ENCODE measurements around the gene BEND7. TPM values are rescaled to one million over a fixed set of nuclear protein-coding genes. Genes with fewer than 3 reads are reported as not detected.

Gene BEND7
- total and polyA plus RNA-seq, 4 donors, result 5.3 to 38.2 (median 26.0) TPM

GRCh38 chr10:13422800-13423199 lies 106.0 kb downstream of the BEND7 start:
- Histone ChIP-seq H3K27ac (ENCODE audit: low read depth in 1 of 2, low read length in 2 of 2) (no peak overlapping the region), H3K36me3 (ENCODE audit: control insufficient read depth in 1 of 2, insufficient read depth in 2 of 2, low read length in 1 of 2) (no peaks in the 10 kb centered on the region), H3K4me3 (ENCODE audit: low read length in 2 of 2) (no peak overlapping the region), H3K4me1 (ENCODE audit: control insufficient read depth in 1 of 2, insufficient read depth in 2 of 2, low read length in 2 of 2) (no peaks in the 10 kb centered on the region), H3K9me3 (ENCODE audit: control insufficient read depth, low read length) (peaks cover 4% of the 10 kb centered on the region), H3K27me3 (ENCODE audit: control insufficient read depth in 1 of 2, insufficient read depth in 2 of 2, low read length in 1 of 2) (no peaks in the 10 kb centered on the region)
- ATAC-seq (ENCODE audit: low FRiP score) (no peak), DNase-seq (no peak)
- 82 to 83% methylated on average over 9 of the region's 9 CpGs for WGBS, 2 donors
- intact Hi-C loops (cut with DNase I), result no loop called here

GRCh38 chr10:13421382-13421917 lies 107.4 kb downstream of the BEND7 start:
- DNase-seq (no peak), ATAC-seq (ENCODE audit: low FRiP score) (no peak)
- intact Hi-C loops (cut with DNase I), result no loop called here
- Histone ChIP-seq H3K36me3 (ENCODE audit: control insufficient read depth in 1 of 2, insufficient read depth in 2 of 2, low read length in 1 of 2) (no peaks in the 10 kb centered on the region), H3K27me3 (ENCODE audit: control insufficient read depth in 1 of 2, insufficient read depth in 2 of 2, low read length in 1 of 2) (no peaks in the 10 kb centered on the region), H3K9me3 (ENCODE audit: control insufficient read depth, low read length) (peaks cover 4% of the 10 kb centered on the region), H3K27ac (ENCODE audit: low read depth in 1 of 2, low read length in 2 of 2) (no peak overlapping the region), H3K4me1 (ENCODE audit: control insufficient read depth in 1 of 2, insufficient read depth in 2 of 2, low read length in 2 of 2) (no peaks in the 10 kb centered on the region), H3K4me3 (ENCODE audit: low read length in 2 of 2) (no peak overlapping the region)
- 78 to 83% methylated on average over 2 of the region's 2 CpGs for WGBS, 2 donors

- H3K4me3 ChIP-seq (ENCODE audit: low read length in 2 of 2), result no peak overlapping the region
- DNase-seq, result no peak
- H3K27ac ChIP-seq (ENCODE audit: low read depth in 1 of 2, low read length in 2 of 2), result no peak overlapping the region
- 89 to 92% methylated on average over 13 of the region's 13 CpGs for WGBS, 2 donors
- H3K36me3 ChIP-seq (ENCODE audit: control insufficient read depth in 1 of 2, insufficient read depth in 2 of 2, low read length in 1 of 2), result no peaks in the 10 kb centered on the region
- peaks cover 4% of the 10 kb centered on the region for H3K9me3 ChIP-seq (ENCODE audit: control insufficient read depth, low read length)
- ATAC-seq (ENCODE audit: low FRiP score), result no peak
- intact Hi-C loops (cut with DNase I), result no loop called here
- H3K4me1 ChIP-seq (ENCODE audit: control insufficient read depth in 1 of 2, insufficient read depth in 2 of 2, low read length in 2 of 2), result no peaks in the 10 kb centered on the region
- H3K27me3 ChIP-seq (ENCODE audit: control insufficient read depth in 1 of 2, insufficient read depth in 2 of 2, low read length in 1 of 2), result no peaks in the 10 kb centered on the region
Observed at GRCh38 chr10:13420532-13421307, 108.1 kb downstream of the BEND7 start.

GRCh38 chr10:13417459-13418126 lies 111.2 kb downstream of the BEND7 start:
- H3K27me3 ChIP-seq (ENCODE audit: control insufficient read depth in 1 of 2, insufficient read depth in 2 of 2, low read length in 1 of 2), result no peaks in the 10 kb centered on the region
- DNase-seq, result no peak
- peaks cover 2% of the 10 kb centered on the region for H3K9me3 ChIP-seq (ENCODE audit: control insufficient read depth, low read length)
- no peaks in the 10 kb centered on the region for H3K4me1 ChIP-seq (ENCODE audit: control insufficient read depth in 1 of 2, insufficient read depth in 2 of 2, low read length in 2 of 2)
- intact Hi-C loops (cut with DNase I), result no loop called here
- H3K27ac ChIP-seq (ENCODE audit: low read depth in 1 of 2, low read length in 2 of 2), result no peak overlapping the region
- H3K4me3 ChIP-seq (ENCODE audit: low read length in 2 of 2), result no peak overlapping the region
- 91 to 93% methylated on average over 9 of the region's 9 CpGs for WGBS, 2 donors
- no peaks in the 10 kb centered on the region for H3K36me3 ChIP-seq (ENCODE audit: control insufficient read depth in 1 of 2, insufficient read depth in 2 of 2, low read length in 1 of 2)
- ATAC-seq (ENCODE audit: low FRiP score), result no peak

GRCh38 chr10:13416760-13417159 lies 112.1 kb downstream of the BEND7 start:
- peaks cover 2% of the 10 kb centered on the region for H3K9me3 ChIP-seq (ENCODE audit: control insufficient read depth, low read length)
- no peaks in the 10 kb centered on the region for H3K27me3 ChIP-seq (ENCODE audit: control insufficient read depth in 1 of 2, insufficient read depth in 2 of 2, low read length in 1 of 2)
- ATAC-seq (ENCODE audit: low FRiP score) (no peak), DNase-seq (no peak)
- 61 to 73% methylated on average over 2 of the region's 2 CpGs for WGBS, 2 donors
- no peak overlapping the region for H3K4me3 ChIP-seq (ENCODE audit: low read length in 2 of 2)
- intact Hi-C loops (cut with DNase I), result no loop called here
- no peak overlapping the region for H3K27ac ChIP-seq (ENCODE audit: low read depth in 1 of 2, low read length in 2 of 2)
- no peaks in the 10 kb centered on the region for H3K4me1 ChIP-seq (ENCODE audit: control insufficient read depth in 1 of 2, insufficient read depth in 2 of 2, low read length in 2 of 2)
- no peaks in the 10 kb centered on the region for H3K36me3 ChIP-seq (ENCODE audit: control insufficient read depth in 1 of 2, insufficient read depth in 2 of 2, low read length in 1 of 2)

- H3K4me3 ChIP-seq (ENCODE audit: low read length in 2 of 2), result no peak overlapping the region
- H3K27me3 ChIP-seq (ENCODE audit: control insufficient read depth in 1 of 2, insufficient read depth in 2 of 2, low read length in 1 of 2), result no peaks in the 10 kb centered on the region
- H3K27ac ChIP-seq (ENCODE audit: low read depth in 1 of 2, low read length in 2 of 2), result no peak overlapping the region
- WGBS, 2 donors, result 68 to 79% methylated on average over 2 of the region's 2 CpGs
- DNase-seq, result no peak
- intact Hi-C loops (cut with DNase I), result no loop called here
- H3K4me1 ChIP-seq (ENCODE audit: control insufficient read depth in 1 of 2, insufficient read depth in 2 of 2, low read length in 2 of 2), result no peaks in the 10 kb centered on the region
- peaks cover 2% of the 10 kb centered on the region for H3K9me3 ChIP-seq (ENCODE audit: control insufficient read depth, low read length)
- no peaks in the 10 kb centered on the region for H3K36me3 ChIP-seq (ENCODE audit: control insufficient read depth in 1 of 2, insufficient read depth in 2 of 2, low read length in 1 of 2)
- ATAC-seq (ENCODE audit: low FRiP score), result no peak
Observed at GRCh38 chr10:13414855-13415254, 114.0 kb downstream of the BEND7 start.

GRCh38 chr10:13414137-13414536 lies 114.7 kb downstream of the BEND7 start:
- Histone ChIP-seq H3K9me3 (ENCODE audit: control insufficient read depth, low read length) (peaks cover 2% of the 10 kb centered on the region), H3K36me3 (ENCODE audit: control insufficient read depth in 1 of 2, insufficient read depth in 2 of 2, low read length in 1 of 2) (no peaks in the 10 kb centered on the region), H3K27ac (ENCODE audit: low read depth in 1 of 2, low read length in 2 of 2) (no peak overlapping the region), H3K27me3 (ENCODE audit: control insufficient read depth in 1 of 2, insufficient read depth in 2 of 2, low read length in 1 of 2) (no peaks in the 10 kb centered on the region), H3K4me1 (ENCODE audit: control insufficient read depth in 1 of 2, insufficient read depth in 2 of 2, low read length in 2 of 2) (no peaks in the 10 kb centered on the region), H3K4me3 (ENCODE audit: low read length in 2 of 2) (no peak overlapping the region)
- 73 to 76% methylated on average over 1 of the region's 1 CpG for WGBS, 2 donors
- DNase-seq (no peak), ATAC-seq (ENCODE audit: low FRiP score) (no peak)
- intact Hi-C loops (cut with DNase I), result no loop called here

- Histone ChIP-seq H3K27me3 (ENCODE audit: control insufficient read depth in 1 of 2, insufficient read depth in 2 of 2, low read length in 1 of 2) (no peaks in the 10 kb centered on the region), H3K4me1 (ENCODE audit: control insufficient read depth in 1 of 2, insufficient read depth in 2 of 2, low read length in 2 of 2) (no peaks in the 10 kb centered on the region), H3K9me3 (ENCODE audit: control insufficient read depth, low read length) (peaks cover 2% of the 10 kb centered on the region), H3K36me3 (ENCODE audit: control insufficient read depth in 1 of 2, insufficient read depth in 2 of 2, low read length in 1 of 2) (no peaks in the 10 kb centered on the region), H3K27ac (ENCODE audit: low read depth in 1 of 2, low read length in 2 of 2) (no peak overlapping the region), H3K4me3 (ENCODE audit: low read length in 2 of 2) (no peak overlapping the region)
- WGBS, 2 donors, result 90 to 91% methylated on average over 3 of the region's 3 CpGs
- DNase-seq, result no peak
- intact Hi-C loops (cut with DNase I), result no loop called here
- ATAC-seq (ENCODE audit: low FRiP score), result no peak
Observed at GRCh38 chr10:13412894-13413293, 115.9 kb downstream of the BEND7 start.

GRCh38 chr10:13404791-13405190 lies 124.0 kb downstream of the BEND7 start:
- 42 to 46% methylated on average over 5 of the region's 5 CpGs for WGBS, 2 donors
- no peaks in the 10 kb centered on the region for H3K4me1 ChIP-seq (ENCODE audit: control insufficient read depth in 1 of 2, insufficient read depth in 2 of 2, low read length in 2 of 2)
- intact Hi-C loops (cut with DNase I), result no loop called here

More at GRCh38 chr10:13404791-13405190, 124.0 kb downstream of the BEND7 start:
- no peak for ATAC-seq (ENCODE audit: low FRiP score)
- Histone ChIP-seq H3K36me3 (ENCODE audit: control insufficient read depth in 1 of 2, insufficient read depth in 2 of 2, low read length in 1 of 2) (no peaks in the 10 kb centered on the region), H3K27me3 (ENCODE audit: control insufficient read depth in 1 of 2, insufficient read depth in 2 of 2, low read length in 1 of 2) (no peaks in the 10 kb centered on the region), H3K9me3 (ENCODE audit: control insufficient read depth, low read length) (peaks cover 3% of the 10 kb centered on the region), H3K4me3 (ENCODE audit: low read length in 2 of 2) (no peak overlapping the region), H3K27ac (ENCODE audit: low read depth in 1 of 2, low read length in 2 of 2) (no peak overlapping the region)
- no peak for DNase-seq

All from aorta (tissue), 5 donors.